ENCODE measurements around the gene AJM1.
A peak's percentile ranks its signal among the peaks of the same experiment; 100 is the strongest.
"Not testable (repeated sequence)": the region's sequence is repeated elsewhere in the genome, so short reads cannot be mapped to it uniquely, and the experiment has no call there.

AJM1 gene

DNA sequence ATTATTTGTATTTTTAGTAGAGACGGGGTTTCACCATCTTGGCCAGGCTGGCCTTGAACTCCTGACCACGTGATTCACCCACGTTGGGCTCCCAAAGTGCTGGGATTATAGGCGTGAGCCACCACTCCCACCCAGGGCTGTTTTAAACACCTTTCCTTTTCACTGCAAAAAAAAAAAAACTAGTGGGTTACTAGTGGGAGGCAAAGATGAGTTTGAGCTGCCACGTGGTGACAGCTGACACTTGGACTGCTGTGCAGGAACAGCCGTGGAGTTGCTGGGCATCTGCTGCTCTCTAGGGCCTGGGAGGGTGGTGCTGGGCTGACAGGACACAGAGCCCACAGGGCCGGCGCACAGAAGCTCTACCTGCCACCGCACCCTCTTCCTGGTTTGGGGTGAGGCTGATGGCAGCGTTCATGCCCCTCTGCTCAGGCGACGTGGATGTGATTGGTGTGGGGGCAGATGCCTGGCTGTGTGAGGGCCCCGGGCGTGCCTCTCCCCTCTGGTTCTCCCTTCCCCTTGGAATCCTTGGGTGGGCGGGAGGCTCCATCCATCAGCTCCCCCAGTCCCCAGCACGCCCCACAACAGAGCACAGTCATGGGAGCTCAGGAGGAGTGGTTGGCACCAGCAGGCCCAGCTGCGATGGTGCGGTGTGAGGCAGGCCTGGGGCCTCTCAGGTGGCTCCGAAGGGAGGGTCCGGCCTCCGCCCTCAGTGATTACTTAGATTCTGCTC lies 17.6 kb upstream of the AJM1 start:
- H3K9me3 Mint-ChIP-seq = no peaks in the 10 kb centered on the region
- H3K27ac Mint-ChIP-seq = no peak overlapping the region
- DNase-seq = no peak
- H3K27me3 Mint-ChIP-seq = no peaks in the 10 kb centered on the region
- H3K36me3 Mint-ChIP-seq (ENCODE audit: low read depth) = peaks cover 63% of the 10 kb centered on the region
- H3K4me3 Mint-ChIP-seq = no peak overlapping the region
- H3K4me1 Mint-ChIP-seq (ENCODE audit: low read depth) = peaks cover 6% of the 10 kb centered on the region

DNA sequence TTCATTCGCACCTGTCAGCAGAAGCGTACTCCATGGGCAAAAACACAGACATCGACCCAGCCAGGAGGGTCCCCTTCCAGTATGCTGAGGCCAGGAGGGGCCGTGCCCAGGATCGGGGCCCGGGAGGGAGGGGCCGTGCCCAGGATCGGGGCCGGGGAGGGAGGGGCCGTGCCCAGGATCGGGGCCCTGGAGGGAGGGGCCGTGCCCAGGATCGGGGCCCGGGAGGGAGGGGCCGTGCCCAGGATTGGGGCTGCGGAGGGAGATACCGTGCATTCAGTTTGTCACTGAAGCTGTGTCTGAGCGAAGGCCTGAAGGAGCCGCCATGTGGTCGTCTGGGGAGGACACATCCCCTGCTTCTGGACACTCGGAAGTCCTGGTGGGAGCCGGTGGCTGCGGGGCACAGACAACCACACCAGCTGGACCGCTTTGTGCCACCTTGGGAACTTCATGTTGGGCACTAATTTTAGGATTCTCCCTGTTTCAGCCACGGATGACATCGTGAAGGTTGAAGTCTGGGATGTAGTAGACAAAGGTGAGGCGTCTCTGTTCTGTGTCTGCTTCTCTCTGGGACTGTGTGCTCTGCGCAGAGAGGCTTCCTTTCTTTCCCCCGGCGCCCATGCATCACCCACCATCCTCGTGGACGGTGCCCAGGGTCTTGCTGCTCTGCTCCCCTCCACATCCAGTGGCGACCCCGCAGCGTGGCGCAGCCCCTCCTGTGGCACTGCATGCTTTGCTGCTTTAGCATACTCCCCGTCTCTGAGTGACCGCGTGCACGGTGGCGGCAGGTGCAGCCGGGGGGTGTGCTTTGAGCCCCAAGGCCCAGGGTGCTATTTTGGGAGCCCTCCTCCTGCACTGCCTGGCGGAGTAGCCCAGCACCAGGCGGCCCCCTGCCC lies 16.7 kb upstream of the AJM1 start:
- Mint-ChIP-seq H3K27me3 (no peaks in the 10 kb centered on the region), H3K27ac (no peak overlapping the region), H3K4me1 (ENCODE audit: low read depth) (peaks cover 6% of the 10 kb centered on the region), H3K9me3 (no peaks in the 10 kb centered on the region), H3K4me3 (no peak overlapping the region), H3K36me3 (ENCODE audit: low read depth) (peaks cover 70% of the 10 kb centered on the region)
- no peak for DNase-seq

DNA sequence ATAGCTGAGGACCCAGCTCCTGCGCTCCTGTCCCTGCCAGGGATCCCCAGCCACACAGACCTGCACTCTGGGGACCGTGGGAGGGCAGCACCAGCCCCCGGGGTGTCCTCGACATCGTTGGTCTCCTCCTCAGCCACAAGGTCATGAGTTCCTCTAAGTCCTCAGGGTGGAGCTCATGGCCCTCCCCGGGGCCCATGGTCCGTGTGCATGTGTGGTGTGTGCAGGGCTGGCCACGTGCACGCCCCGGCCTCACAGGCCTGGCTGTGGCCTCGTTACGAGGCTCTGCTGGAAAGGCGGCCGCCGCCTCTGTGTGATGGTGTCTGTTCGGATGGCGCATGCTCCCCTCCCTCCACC lies 16.1 kb upstream of the AJM1 start:
- no peaks in the 10 kb centered on the region for H3K27me3 Mint-ChIP-seq
- H3K9me3 Mint-ChIP-seq = no peaks in the 10 kb centered on the region
- no peak overlapping the region for H3K27ac Mint-ChIP-seq
- no peak for DNase-seq
- peaks cover 70% of the 10 kb centered on the region for H3K36me3 Mint-ChIP-seq (ENCODE audit: low read depth)
- H3K4me3 Mint-ChIP-seq = no peak overlapping the region
- peaks cover under 1% of the 10 kb centered on the region for H3K4me1 Mint-ChIP-seq (ENCODE audit: low read depth)

- Mint-ChIP-seq H3K27me3 (no peaks in the 10 kb centered on the region), H3K36me3 (ENCODE audit: low read depth) (peaks cover 77% of the 10 kb centered on the region), H3K27ac (no peak overlapping the region), H3K9me3 (no peaks in the 10 kb centered on the region), H3K4me3 (no peak overlapping the region), H3K4me1 (ENCODE audit: low read depth) (no peaks in the 10 kb centered on the region)
- DNase-seq = peak; percentile 23
Observed at GRCh38 chr9:136826703-136827582, 15.3 kb upstream of the AJM1 start.

DNA sequence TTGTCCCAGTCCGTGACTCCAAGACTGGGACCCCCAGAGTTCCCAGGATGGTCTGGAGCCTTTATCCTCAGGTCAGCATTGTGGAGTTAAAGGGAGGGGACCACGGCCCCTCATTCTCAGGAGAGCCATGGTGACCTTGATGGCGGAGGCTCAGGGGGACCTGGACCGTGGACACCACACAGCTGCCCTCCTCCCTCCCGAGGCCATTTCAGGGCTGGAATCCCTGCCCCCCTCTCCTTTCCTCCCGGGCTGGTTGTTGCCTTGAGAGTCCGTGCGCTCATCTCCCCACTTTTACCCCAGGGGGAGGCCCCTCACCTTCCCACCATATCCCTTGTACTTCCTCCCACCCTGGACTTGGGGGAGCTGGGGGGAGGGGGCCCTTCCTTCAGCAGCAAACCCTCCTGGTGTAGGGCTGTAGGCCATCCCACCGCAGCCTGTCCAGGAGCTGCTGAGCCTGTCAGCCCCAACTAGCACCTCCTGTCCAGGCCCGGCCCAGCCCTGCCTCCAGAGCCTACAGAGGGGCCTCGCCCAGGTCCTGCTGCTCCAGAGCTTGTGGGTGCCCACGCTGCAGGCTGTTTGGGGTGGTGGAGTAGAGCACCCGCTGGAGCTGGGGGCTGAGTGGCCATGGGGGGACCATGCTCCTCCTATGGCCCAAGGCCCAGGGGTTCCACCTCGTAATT lies 14.3 kb upstream of the AJM1 start:
- no peaks in the 10 kb centered on the region for H3K27me3 Mint-ChIP-seq
- H3K36me3 Mint-ChIP-seq (ENCODE audit: low read depth) = peaks cover 85% of the 10 kb centered on the region
- H3K9me3 Mint-ChIP-seq = no peaks in the 10 kb centered on the region
- no peak overlapping the region for H3K27ac Mint-ChIP-seq
- H3K4me1 Mint-ChIP-seq (ENCODE audit: low read depth) = no peaks in the 10 kb centered on the region
- no peak for DNase-seq
- no peak overlapping the region for H3K4me3 Mint-ChIP-seq

DNA sequence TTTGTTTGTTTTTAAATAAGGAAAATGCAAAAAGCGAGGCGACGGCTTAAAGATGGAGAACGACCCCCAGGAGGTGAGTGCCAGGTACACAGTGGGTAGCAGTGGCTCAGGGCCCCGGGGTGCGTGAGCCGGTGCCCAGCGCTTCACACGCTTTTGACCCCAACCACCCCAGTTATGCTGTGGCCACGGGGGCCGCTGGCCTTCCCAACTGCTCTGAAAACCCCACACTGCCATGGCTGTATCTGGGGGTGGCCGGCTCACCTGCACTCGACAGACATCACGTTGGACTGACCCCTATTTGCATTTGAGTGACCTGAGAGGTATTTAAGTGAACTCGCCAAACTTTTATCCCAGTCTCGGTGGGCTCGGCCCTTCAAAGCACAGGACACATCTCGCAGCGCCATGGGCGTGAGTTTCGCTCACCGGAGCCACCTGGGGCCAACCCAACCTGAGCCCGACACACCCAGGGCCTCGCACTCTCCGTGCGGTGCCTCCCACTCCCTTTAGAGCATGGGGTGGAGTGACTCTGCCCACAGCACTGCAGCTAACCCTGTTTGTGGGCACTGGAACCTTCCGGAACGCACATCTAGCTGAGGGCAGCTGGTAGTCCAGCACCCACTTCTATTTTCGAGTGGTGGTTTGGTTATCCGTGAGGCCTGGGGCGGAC lies 13.7 kb upstream of the AJM1 start:
- Mint-ChIP-seq H3K36me3 (ENCODE audit: low read depth) (peaks cover 81% of the 10 kb centered on the region), H3K27ac (no peak overlapping the region), H3K9me3 (no peaks in the 10 kb centered on the region), H3K27me3 (no peaks in the 10 kb centered on the region), H3K4me3 (no peak overlapping the region), H3K4me1 (ENCODE audit: low read depth) (no peaks in the 10 kb centered on the region)
- DNase-seq = no peak

- Mint-ChIP-seq H3K27me3 (no peaks in the 10 kb centered on the region), H3K9me3 (no peaks in the 10 kb centered on the region), H3K4me1 (ENCODE audit: low read depth) (no peaks in the 10 kb centered on the region), H3K4me3 (no peak overlapping the region), H3K36me3 (ENCODE audit: low read depth) (peaks cover 81% of the 10 kb centered on the region), H3K27ac (no peak overlapping the region)
- no peak for DNase-seq
Observed at GRCh38 chr9:136829412-136829811, 12.9 kb upstream of the AJM1 start.

DNA sequence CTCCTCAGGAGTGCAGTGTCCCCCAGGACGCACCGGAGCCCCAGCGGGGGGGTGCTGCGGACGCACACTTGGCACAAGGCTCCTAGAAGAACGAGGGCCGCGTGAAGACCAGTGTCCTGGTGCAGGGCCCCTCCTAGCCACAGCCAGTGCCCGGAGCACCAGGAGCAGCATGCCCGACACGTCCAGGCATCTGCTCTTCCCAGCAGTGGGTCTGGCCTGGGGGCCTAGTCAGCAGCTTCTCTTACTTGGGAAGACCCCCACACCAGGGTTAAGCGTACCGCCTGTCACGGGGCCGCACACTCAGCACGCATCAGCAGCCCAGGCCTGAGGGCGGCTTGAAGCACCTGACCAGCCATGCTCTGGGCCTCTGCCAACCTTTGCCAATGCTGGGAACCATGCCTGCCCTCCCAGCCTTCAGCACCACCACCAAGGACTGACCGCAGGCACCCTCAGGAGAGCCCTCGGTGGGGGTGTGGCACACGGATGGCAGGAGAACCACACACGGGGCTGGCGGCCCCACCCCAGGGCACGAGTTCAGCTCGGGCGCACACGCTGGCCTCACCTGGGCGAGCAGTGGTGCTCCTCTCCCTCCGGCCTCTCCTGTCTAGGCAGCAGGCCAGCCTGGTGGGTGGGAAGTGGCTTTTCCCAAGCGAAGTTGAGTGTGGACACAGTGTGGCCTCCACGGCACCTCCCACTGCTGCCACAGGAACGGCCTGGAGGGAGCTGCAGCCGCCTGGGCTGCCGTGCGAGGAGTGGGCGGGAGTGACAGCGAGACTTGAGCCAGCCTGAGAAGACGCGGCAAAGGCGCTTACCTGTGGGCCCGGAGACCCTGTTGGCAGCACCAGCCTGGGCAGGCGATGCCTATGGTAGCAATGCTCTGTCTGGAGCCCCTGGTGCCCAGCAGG lies 12.0 kb upstream of the AJM1 start:
- H3K27ac Mint-ChIP-seq = no peak overlapping the region
- H3K4me1 Mint-ChIP-seq (ENCODE audit: low read depth) = no peaks in the 10 kb centered on the region
- no peaks in the 10 kb centered on the region for H3K27me3 Mint-ChIP-seq
- no peak for DNase-seq
- no peak overlapping the region for H3K4me3 Mint-ChIP-seq
- peaks cover 75% of the 10 kb centered on the region for H3K36me3 Mint-ChIP-seq (ENCODE audit: low read depth)
- no peaks in the 10 kb centered on the region for H3K9me3 Mint-ChIP-seq

- H3K27me3 Mint-ChIP-seq = no peaks in the 10 kb centered on the region
- H3K4me3 Mint-ChIP-seq = no peak overlapping the region
- H3K36me3 Mint-ChIP-seq (ENCODE audit: low read depth) = peaks cover 74% of the 10 kb centered on the region
- H3K27ac Mint-ChIP-seq = no peak overlapping the region
- no peak for DNase-seq
- H3K9me3 Mint-ChIP-seq = no peaks in the 10 kb centered on the region
- H3K4me1 Mint-ChIP-seq (ENCODE audit: low read depth) = no peaks in the 10 kb centered on the region
Observed at GRCh38 chr9:136831002-136831719, 11.1 kb upstream of the AJM1 start.

GRCh38 chr9:136831720-136832104 lies 10.6 kb upstream of the AJM1 start:
- H3K9me3 Mint-ChIP-seq = no peaks in the 10 kb centered on the region

GRCh38 chr9:136832581-136832980 lies 9.7 kb upstream of the AJM1 start:
- peaks cover 69% of the 10 kb centered on the region for H3K36me3 Mint-ChIP-seq (ENCODE audit: low read depth)
- no peaks in the 10 kb centered on the region for H3K27me3 Mint-ChIP-seq
- DNase-seq = no peak
- no peaks in the 10 kb centered on the region for H3K9me3 Mint-ChIP-seq
- no peaks in the 10 kb centered on the region for H3K4me1 Mint-ChIP-seq (ENCODE audit: low read depth)
- H3K27ac Mint-ChIP-seq = no peak overlapping the region
- H3K4me3 Mint-ChIP-seq = no peak overlapping the region

More at GRCh38 chr9:136831720-136832104, 10.6 kb upstream of the AJM1 start:
- Mint-ChIP-seq H3K4me3 (no peak overlapping the region), H3K27me3 (no peaks in the 10 kb centered on the region), H3K4me1 (ENCODE audit: low read depth) (no peaks in the 10 kb centered on the region), H3K27ac (no peak overlapping the region), H3K36me3 (ENCODE audit: low read depth) (peaks cover 72% of the 10 kb centered on the region)
- no peak for DNase-seq

DNA sequence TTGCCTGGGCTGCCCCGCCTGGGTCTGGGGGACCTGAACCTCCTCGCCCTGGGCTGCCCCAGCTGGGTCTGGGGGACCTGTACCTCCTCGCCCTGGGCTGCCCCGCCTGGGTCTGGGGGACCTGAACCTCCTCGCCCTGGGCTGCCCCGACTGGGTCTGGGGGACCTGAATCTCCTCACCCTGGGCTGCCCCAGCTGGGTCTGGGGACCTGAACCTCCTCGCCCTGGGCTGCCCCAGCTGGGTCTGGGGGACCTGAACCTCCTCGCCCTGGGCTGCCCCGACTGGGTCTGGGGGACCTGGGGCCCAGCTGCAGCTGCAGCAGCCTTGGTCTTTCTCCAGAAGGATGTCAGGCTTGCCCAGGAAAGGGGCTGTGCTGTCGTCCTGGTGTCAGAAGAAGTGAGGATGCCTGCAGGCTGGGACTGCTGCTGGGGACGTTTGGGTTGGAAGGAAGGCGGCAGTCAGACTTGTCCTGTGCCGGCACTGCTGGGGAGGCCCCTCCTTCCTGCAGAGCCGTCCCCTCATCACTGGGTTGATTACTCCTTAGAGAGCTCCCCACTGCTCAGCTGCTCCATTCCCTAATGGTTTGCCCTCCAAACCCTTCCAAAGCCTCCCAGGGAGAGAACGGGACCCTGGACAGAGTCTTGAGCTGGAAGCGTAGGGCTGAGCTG lies 8.8 kb upstream of the AJM1 start:
- not testable (repeated sequence) for H3K9me3 Mint-ChIP-seq; H3K4me3 Mint-ChIP-seq; H3K27ac Mint-ChIP-seq; H3K4me1 Mint-ChIP-seq (ENCODE audit: low read depth); H3K27me3 Mint-ChIP-seq; DNase-seq
- H3K36me3 Mint-ChIP-seq (ENCODE audit: low read depth) = peaks cover 67% of the 10 kb centered on the region
